ENCODE data around the gene TMPRSS11B.

Gene TMPRSS11B

DNA sequence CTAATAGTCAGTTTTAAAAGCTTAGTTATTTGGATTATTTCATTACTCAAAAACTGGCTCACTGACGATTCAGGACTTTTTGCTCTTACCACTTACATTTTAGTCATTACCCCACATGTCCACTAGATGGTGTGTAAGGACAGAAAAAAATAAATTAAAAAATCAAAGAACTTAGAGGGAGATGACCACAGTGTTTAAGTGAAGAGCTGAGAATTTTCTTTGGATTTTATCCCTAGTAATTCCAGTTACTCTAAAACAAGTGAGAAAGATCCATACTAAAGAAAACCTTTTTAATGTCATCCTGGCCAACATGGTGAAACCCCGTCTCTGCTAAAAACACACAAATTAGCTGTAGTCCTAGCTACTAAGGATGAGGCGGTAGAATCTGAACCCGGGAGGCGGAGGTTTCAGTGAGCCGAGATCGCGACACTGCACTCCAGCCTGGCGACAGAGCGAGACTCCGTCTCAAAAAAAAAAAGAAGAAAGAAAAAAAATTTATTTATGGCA, 26.4 kb upstream of the TMPRSS11B start:
- peak in 1 of 2 experiments; percentile 3 for DNase-seq (ENCODE audit: low read depth in 1 of 2, low spot score in 1 of 2)
- H3K27ac ChIP-seq (replicated peaks) = no peak overlapping the region
- no peak overlapping the region for H3K4me3 ChIP-seq (replicated peaks; ENCODE audit: insufficient read depth, low read length)
- TF ChIP-seq REST (IDR thresholded peaks at IDR 0.05; ENCODE audit: insufficient replicate concordance, low read depth) (no peak), SPI1 (IDR thresholded peaks at IDR 0.05; ENCODE audit: borderline replicate concordance, low read depth) (no peak), GABPA (IDR thresholded peaks at IDR 0.05; ENCODE audit: low read depth) (no peak), POLR2AphosphoS5 (IDR thresholded peaks at IDR 0.05; ENCODE audit: low read depth) (no peak)
- TF ChIP-seq, protein P1, sequence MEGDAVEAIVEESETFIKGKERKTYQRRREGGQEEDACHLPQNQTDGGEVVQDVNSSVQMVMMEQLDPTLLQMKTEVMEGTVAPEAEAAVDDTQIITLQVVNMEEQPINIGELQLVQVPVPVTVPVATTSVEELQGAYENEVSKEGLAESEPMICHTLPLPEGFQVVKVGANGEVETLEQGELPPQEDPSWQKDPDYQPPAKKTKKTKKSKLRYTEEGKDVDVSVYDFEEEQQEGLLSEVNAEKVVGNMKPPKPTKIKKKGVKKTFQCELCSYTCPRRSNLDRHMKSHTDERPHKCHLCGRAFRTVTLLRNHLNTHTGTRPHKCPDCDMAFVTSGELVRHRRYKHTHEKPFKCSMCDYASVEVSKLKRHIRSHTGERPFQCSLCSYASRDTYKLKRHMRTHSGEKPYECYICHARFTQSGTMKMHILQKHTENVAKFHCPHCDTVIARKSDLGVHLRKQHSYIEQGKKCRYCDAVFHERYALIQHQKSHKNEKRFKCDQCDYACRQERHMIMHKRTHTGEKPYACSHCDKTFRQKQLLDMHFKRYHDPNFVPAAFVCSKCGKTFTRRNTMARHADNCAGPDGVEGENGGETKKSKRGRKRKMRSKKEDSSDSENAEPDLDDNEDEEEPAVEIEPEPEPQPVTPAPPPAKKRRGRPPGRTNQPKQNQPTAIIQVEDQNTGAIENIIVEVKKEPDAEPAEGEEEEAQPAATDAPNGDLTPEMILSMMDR (IDR thresholded peaks at IDR 0.05; ENCODE audit: insufficient read depth, low read length) = peak; percentile 5
- H3K27me3 ChIP-seq (ENCODE audit: insufficient read depth, poor library complexity, severe bottlenecking) = no peaks in the 10 kb centered on the region

DNA sequence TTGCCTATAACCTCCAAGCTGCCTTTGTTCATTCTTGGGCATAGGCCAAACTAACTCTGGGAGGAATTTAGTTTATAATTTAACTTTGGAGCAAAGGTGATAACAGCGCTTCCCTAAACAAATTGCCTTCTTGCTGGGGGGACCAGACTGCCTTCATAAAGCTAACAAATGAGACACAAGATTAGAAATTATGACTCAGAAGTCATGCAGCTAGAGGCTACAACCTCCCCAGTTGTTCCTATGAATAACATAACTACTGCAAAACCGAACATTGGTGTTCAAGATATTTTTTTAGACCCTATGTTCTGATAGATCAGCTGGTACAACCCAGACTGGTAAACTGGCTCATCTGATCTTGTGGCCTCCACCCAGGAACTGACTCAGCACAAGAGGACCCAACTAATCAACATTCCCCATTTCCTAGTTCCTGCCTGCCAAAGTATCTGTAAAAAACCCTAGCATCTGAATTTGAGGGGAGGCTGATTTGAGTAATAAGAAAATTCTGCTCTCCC, 22.0 kb upstream of the TMPRSS11B start:
- H3K27ac ChIP-seq (replicated peaks) = no peak overlapping the region
- no peak for TF ChIP-seq GABPA (IDR thresholded peaks at IDR 0.05; ENCODE audit: low read depth)
- TF ChIP-seq, protein P1 (IDR thresholded peaks at IDR 0.05; ENCODE audit: insufficient read depth, low read length) = no peak
- no peak for TF ChIP-seq POLR2AphosphoS5 (IDR thresholded peaks at IDR 0.05; ENCODE audit: low read depth)
- TF ChIP-seq REST (IDR thresholded peaks at IDR 0.05; ENCODE audit: insufficient replicate concordance, low read depth) = no peak
- TF ChIP-seq SPI1 (IDR thresholded peaks at IDR 0.05; ENCODE audit: borderline replicate concordance, low read depth) = no peak

DNA sequence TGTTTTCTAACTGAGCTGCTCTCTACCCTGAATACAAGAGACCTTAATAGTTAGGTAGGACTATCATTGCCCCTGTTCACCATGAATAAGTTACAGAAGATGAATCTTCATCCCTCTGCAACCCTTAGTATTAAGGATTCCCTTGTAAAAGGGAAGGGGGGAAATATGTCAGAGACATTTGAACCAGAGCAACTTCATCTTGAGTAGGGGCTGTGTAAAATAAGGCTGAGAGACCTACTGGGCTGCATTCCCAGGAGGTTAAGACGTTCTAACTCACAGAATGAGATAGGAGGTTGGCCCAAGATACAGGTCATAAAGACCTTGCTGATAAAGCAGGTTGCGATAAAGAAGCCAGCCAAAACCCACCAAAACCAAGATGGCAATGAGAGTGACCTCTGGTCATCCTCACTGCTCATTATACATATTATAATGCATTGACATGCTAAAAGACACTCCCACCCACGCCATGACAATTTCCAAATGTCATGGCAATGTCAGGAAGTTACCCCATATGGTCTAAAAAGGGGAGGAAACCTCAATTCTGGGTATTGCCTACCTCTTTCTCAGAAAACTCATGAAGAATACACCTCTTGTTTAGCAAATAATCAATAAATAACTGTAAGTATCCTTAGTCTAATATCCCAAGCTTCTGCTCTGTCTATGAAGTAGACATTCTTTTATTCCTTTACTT, 19.5 kb upstream of the TMPRSS11B start:
- TF ChIP-seq REST (IDR thresholded peaks at IDR 0.05; ENCODE audit: insufficient replicate concordance, low read depth) = no peak
- no peak for TF ChIP-seq SPI1 (IDR thresholded peaks at IDR 0.05; ENCODE audit: borderline replicate concordance, low read depth)
- TF ChIP-seq, protein P1 (IDR thresholded peaks at IDR 0.05; ENCODE audit: insufficient read depth, low read length) = no peak
- TF ChIP-seq POLR2AphosphoS5 (IDR thresholded peaks at IDR 0.05; ENCODE audit: low read depth) = no peak
- no peak for TF ChIP-seq GABPA (IDR thresholded peaks at IDR 0.05; ENCODE audit: low read depth)
- Histone ChIP-seq H3K27me3 (ENCODE audit: insufficient read depth, poor library complexity, severe bottlenecking) (no peaks in the 10 kb centered on the region), H3K4me3 (replicated peaks; ENCODE audit: insufficient read depth, low read length) (no peak overlapping the region), H3K27ac (replicated peaks) (no peak overlapping the region)
- no peak for DNase-seq (ENCODE audit: low read depth in 1 of 2, low spot score in 1 of 2)

More for the DNA sequence above, 22.0 kb upstream of the TMPRSS11B start:
- no peak for DNase-seq (ENCODE audit: low read depth in 1 of 2, low spot score in 1 of 2)
- no peaks in the 10 kb centered on the region for H3K27me3 ChIP-seq (ENCODE audit: insufficient read depth, poor library complexity, severe bottlenecking)
- H3K4me3 ChIP-seq (replicated peaks; ENCODE audit: insufficient read depth, low read length) = no peak overlapping the region

Data from HL-60 (cell line).